Right lobe of liver (tissue), 4 donors: Measurements from ENCODE around the gene PPP1R1C.

Experiments used
- POLR2A ChIP-seq: fragments of 450-650 bp; IDR thresholded peaks from one replicate; pipeline ENCODE4 v1.6.1; 2017; ENCODE audit warnings: antibody characterized with exemption, mild to moderate bottlenecking
- TF ChIP-seq, protein P1 (sequence below), 4 donors: fragments of 200-600 bp in 3 of 4; fragments of 450-650 bp in 1 of 4; IDR thresholded peaks; one replicate each; pipeline versions ENCODE4 v1.5.1 to v1.8.0; 2016 to 2022; ENCODE audit warnings: antibody characterized with exemption in 4 of 4, mild to moderate bottlenecking in 2 of 4
- donor health status: DM: no; HTN: no; CAD: no.
- donor health status: DM: no; HTN: no; CAD: no.
- donor health status: DM: no; HTN: yes; CAD: no.

DNA sequence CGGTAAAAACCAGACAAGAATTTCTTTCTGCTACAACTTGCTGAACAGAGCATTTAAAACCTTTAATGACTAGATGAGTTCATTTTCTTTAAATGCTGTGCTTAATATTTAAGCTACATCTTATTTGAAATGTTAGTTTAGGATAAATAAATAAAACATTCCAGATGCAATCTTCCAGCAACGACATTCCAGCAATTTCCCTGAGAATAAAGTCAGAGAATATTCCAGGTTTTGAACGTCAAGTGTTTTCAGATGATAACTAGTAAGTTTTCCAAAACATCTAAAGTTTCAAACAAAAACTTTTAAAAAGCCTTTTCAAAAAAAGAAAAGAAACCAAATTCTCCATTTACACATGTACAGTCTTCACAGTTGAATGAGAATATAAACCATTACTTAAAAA is 104.8 kb downstream of the PPP1R1C start:
- TF ChIP-seq, protein P1, sequence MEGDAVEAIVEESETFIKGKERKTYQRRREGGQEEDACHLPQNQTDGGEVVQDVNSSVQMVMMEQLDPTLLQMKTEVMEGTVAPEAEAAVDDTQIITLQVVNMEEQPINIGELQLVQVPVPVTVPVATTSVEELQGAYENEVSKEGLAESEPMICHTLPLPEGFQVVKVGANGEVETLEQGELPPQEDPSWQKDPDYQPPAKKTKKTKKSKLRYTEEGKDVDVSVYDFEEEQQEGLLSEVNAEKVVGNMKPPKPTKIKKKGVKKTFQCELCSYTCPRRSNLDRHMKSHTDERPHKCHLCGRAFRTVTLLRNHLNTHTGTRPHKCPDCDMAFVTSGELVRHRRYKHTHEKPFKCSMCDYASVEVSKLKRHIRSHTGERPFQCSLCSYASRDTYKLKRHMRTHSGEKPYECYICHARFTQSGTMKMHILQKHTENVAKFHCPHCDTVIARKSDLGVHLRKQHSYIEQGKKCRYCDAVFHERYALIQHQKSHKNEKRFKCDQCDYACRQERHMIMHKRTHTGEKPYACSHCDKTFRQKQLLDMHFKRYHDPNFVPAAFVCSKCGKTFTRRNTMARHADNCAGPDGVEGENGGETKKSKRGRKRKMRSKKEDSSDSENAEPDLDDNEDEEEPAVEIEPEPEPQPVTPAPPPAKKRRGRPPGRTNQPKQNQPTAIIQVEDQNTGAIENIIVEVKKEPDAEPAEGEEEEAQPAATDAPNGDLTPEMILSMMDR (IDR thresholded peaks at IDR 0.05): no peak
- no peak for TF ChIP-seq POLR2A
